Endodermal cell (in vitro differentiated cells): ENCODE measurements around the gene FAAH. TPM values are rescaled to one million over a fixed set of nuclear protein-coding genes. Genes with fewer than 3 reads are reported as not detected.

ENCODE experiments used
- DNase-seq: peaks from one replicate; pipeline ENCODE4 v3.0.0-alpha.2; 2017
- H3K27ac ChIP-seq: 2 replicates; pipeline ENCODE4 v1.5.1; 2013; ENCODE audit warnings: mild to moderate bottlenecking, low read depth, low read length, moderate library complexity
- H3K27me3 ChIP-seq: 2 replicates; pipeline ENCODE4 v1.6.1; 2013; ENCODE audit warnings: mild to moderate bottlenecking, low read length, moderate library complexity; ENCODE audit not compliant: insufficient read depth, control insufficient read depth, poor library complexity, severe bottlenecking
- H3K36me3 ChIP-seq: 2 replicates; pipeline ENCODE4 v1.7.0; 2013; ENCODE audit warnings: mild to moderate bottlenecking, low read length, moderate library complexity; ENCODE audit not compliant: control insufficient read depth, insufficient read depth
- H3K4me1 ChIP-seq: one replicate; pipeline ENCODE4 v1.7.0; 2013; ENCODE audit warnings: low read length; ENCODE audit not compliant: control insufficient read depth, insufficient read depth
- H3K4me3 ChIP-seq: 2 replicates; pipeline ENCODE4 v1.5.1; 2013; ENCODE audit warnings: mild to moderate bottlenecking, low read length, moderate library complexity
- H3K9ac ChIP-seq: 2 replicates; pipeline ENCODE4 v1.6.1; 2013; ENCODE audit warnings: mild to moderate bottlenecking, low read length, moderate library complexity; ENCODE audit not compliant: poor library complexity, severe bottlenecking; ENCODE audit errors: extremely low read depth
- H3K9me3 ChIP-seq: 2 replicates; pipeline ENCODE4 v1.6.1; 2013; ENCODE audit warnings: mild to moderate bottlenecking, low read length, moderate library complexity; ENCODE audit not compliant: control insufficient read depth
- H3K27ac Mint-ChIP-seq: 2 replicates; pipeline ENCODE4 v1.8.0; 2020; ENCODE audit warnings: mixed read lengths
- H3K27me3 Mint-ChIP-seq: 2 replicates; pipeline ENCODE4 v1.8.0; 2021; ENCODE audit warnings: mild to moderate bottlenecking, mixed read lengths; ENCODE audit not compliant: insufficient read depth
- H3K36me3 Mint-ChIP-seq: 2 replicates; pipeline ENCODE4 v1.8.0; 2020; ENCODE audit warnings: low read depth, mixed read lengths
- H3K4me1 Mint-ChIP-seq: 2 replicates; pipeline ENCODE4 v1.8.0; 2020; ENCODE audit warnings: mixed read lengths
- H3K4me3 Mint-ChIP-seq: 2 replicates; pipeline ENCODE4 v1.8.0; 2020; ENCODE audit warnings: mild to moderate bottlenecking, moderate library complexity, mixed read lengths
- H3K9me3 Mint-ChIP-seq: 2 replicates; pipeline ENCODE4 v1.8.0; 2020; ENCODE audit warnings: mild to moderate bottlenecking, mixed read lengths
- CTCF ChIP-seq: fragments of 200-600 bp; sonication (generic); conservative IDR thresholded peaks from 2 replicates; pipeline ENCODE4 v1.5.0; 2021; ENCODE audit warnings: antibody characterized with exemption, mild to moderate bottlenecking
- WGBS, 2 experiments: methylation state at CpG; one replicate each; pipeline versions ENCODE4 v1.1.5 to v1.1.7; 2013; ENCODE audit warnings: missing lambda C conversion rate in 2 of 2, mixed read lengths in 1 of 2; ENCODE audit not compliant: insufficient coverage in 1 of 2, insufficient read length in 1 of 2; 5-methylcytosine and 5-hydroxymethylcytosine counted together
- total RNA-seq, 2 donors: library from RNA; stranded (reverse); fragmentation: NEBNext Ultra II Directional in 1 of 2; extraction: Animal tissue kit (Norgen Biotek cat#: 25700) in 1 of 2; gene quantifications; 2 replicates in 1 of 2; 3 replicates in 1 of 2; pipeline ENCODE4 v1.2.1, GENCODE V29; 2021

Gene FAAH
- total RNA-seq, 2 donors from 2014 or later, result 27.1 to 56.6 TPM

- Mint-ChIP-seq H3K36me3 (no peaks in the 10 kb centered on the region), H3K27ac (no peak overlapping the region)
- 88 to 93% methylated on average over 7 to 10 of the region's 10 CpGs for WGBS, 2 experiments
Measured at GRCh38 chr1:46418976-46419375, 24.9 kb downstream of the FAAH start.

GRCh38 chr1:46420533-46420915 is 26.4 kb downstream of the FAAH start:
- H3K27me3 Mint-ChIP-seq, result peaks cover 26% of the 10 kb centered on the region
- Histone ChIP-seq H3K4me3 (no peak overlapping the region), H3K9me3 (no peaks in the 10 kb centered on the region), H3K27me3 (no peaks in the 10 kb centered on the region), H3K36me3 (no peaks in the 10 kb centered on the region), H3K4me1 (no peaks in the 10 kb centered on the region), H3K9ac (no peak overlapping the region), H3K27ac (no peak overlapping the region)
- H3K36me3 Mint-ChIP-seq, result no peaks in the 10 kb centered on the region
- no peaks in the 10 kb centered on the region for H3K4me1 Mint-ChIP-seq
- no peak overlapping the region for H3K27ac Mint-ChIP-seq
- H3K9me3 Mint-ChIP-seq, result no peaks in the 10 kb centered on the region
- WGBS, 2 experiments, result 92 to 93% methylated on average over 2 to 4 of the region's 4 CpGs
- H3K4me3 Mint-ChIP-seq, result no peak overlapping the region
- DNase-seq, result no peak
- no peak for TF ChIP-seq CTCF

More at GRCh38 chr1:46418976-46419375, 24.9 kb downstream of the FAAH start:
- no peak overlapping the region for H3K4me3 ChIP-seq
- H3K27me3 ChIP-seq, result no peaks in the 10 kb centered on the region
- no peaks in the 10 kb centered on the region for H3K36me3 ChIP-seq
- H3K27me3 Mint-ChIP-seq, result peaks cover 23% of the 10 kb centered on the region
- H3K27ac ChIP-seq, result no peak overlapping the region
- H3K9me3 Mint-ChIP-seq, result no peaks in the 10 kb centered on the region
- no peaks in the 10 kb centered on the region for H3K9me3 ChIP-seq
- TF ChIP-seq CTCF, result no peak
- H3K4me3 Mint-ChIP-seq, result no peak overlapping the region
- H3K4me1 ChIP-seq, result no peaks in the 10 kb centered on the region
- H3K4me1 Mint-ChIP-seq, result no peaks in the 10 kb centered on the region
- H3K9ac ChIP-seq, result no peak overlapping the region
- no peak for DNase-seq

GRCh38 chr1:46421739-46422138 is 27.6 kb downstream of the FAAH start:
- no peak overlapping the region for H3K4me3 Mint-ChIP-seq
- Histone ChIP-seq H3K9ac (no peak overlapping the region), H3K4me1 (no peaks in the 10 kb centered on the region), H3K27me3 (no peaks in the 10 kb centered on the region), H3K9me3 (no peaks in the 10 kb centered on the region), H3K36me3 (no peaks in the 10 kb centered on the region), H3K4me3 (no peak overlapping the region), H3K27ac (no peak overlapping the region)
- no peak for DNase-seq
- peaks cover 29% of the 10 kb centered on the region for H3K27me3 Mint-ChIP-seq
- no peak overlapping the region for H3K27ac Mint-ChIP-seq
- no peaks in the 10 kb centered on the region for H3K9me3 Mint-ChIP-seq
- WGBS, 2 experiments, result 77 to 85% methylated on average over 5 of the region's 5 CpGs
- no peaks in the 10 kb centered on the region for H3K4me1 Mint-ChIP-seq
- no peaks in the 10 kb centered on the region for H3K36me3 Mint-ChIP-seq
- no peak for TF ChIP-seq CTCF
